Mammary epithelial cell (primary cell): ENCODE results near the gene SLC36A1.

Experiments
- EZH2 ChIP-seq: IDR thresholded peaks from 2 replicates; pipeline ENCODE4 v1.6.1; 2012; ENCODE audit warnings: low read length, inconsistent platforms, borderline replicate concordance
- TF ChIP-seq, protein P1 (sequence below), 2 donors: IDR thresholded peaks in 1 of 2; conservative IDR thresholded peaks in 1 of 2; 2 replicates each; pipeline ENCODE4 v1.5.1; 2011 to 2012; ENCODE audit warnings: inconsistent platforms in 2 of 2, low read length in 2 of 2, mild to moderate bottlenecking in 2 of 2, control low read depth in 1 of 2, low read depth in 1 of 2; ENCODE audit not compliant: insufficient read depth in 1 of 2; ENCODE audit errors: extremely low read depth in 1 of 2

DNA sequence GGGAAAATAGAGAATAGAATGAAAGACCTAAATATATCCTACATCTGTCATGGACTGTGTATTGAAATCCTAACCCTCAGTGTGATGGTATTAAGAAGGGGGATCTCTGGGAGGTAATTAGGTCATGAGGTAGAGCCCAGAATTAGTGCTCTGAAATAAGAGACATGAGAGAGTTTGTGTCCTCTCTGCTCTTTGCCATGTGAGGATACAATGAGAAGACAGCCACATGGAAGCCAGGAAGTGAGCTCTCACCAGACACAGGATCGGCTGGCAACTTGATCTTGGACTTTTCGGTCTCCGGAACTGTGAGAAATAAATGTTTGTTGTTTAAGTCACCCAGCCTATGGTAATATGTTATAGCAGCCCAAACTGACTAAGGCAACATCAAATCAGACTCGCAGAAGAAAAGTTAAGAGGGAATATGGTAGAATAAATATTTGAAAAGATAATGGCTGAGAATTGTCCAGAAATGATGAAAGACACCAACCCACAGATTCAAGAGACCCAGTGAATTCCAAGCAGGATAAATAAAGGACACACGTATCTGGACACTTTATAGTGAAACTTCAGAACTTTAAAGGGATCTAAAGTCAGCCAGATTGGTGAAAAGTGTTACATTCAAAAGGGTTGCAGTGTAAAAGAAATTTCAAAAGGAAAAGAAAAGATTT lies 12.7 kb upstream of the SLC36A1 start:
- TF ChIP-seq, protein P1, sequence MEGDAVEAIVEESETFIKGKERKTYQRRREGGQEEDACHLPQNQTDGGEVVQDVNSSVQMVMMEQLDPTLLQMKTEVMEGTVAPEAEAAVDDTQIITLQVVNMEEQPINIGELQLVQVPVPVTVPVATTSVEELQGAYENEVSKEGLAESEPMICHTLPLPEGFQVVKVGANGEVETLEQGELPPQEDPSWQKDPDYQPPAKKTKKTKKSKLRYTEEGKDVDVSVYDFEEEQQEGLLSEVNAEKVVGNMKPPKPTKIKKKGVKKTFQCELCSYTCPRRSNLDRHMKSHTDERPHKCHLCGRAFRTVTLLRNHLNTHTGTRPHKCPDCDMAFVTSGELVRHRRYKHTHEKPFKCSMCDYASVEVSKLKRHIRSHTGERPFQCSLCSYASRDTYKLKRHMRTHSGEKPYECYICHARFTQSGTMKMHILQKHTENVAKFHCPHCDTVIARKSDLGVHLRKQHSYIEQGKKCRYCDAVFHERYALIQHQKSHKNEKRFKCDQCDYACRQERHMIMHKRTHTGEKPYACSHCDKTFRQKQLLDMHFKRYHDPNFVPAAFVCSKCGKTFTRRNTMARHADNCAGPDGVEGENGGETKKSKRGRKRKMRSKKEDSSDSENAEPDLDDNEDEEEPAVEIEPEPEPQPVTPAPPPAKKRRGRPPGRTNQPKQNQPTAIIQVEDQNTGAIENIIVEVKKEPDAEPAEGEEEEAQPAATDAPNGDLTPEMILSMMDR (conservative IDR thresholded peaks at IDR 0.05 in 1 of 2, IDR thresholded peaks at IDR 0.05 in 1 of 2; ENCODE audit: extremely low read depth in 1 of 2, insufficient read depth in 1 of 2, low read depth in 1 of 2, low read length in 2 of 2) = no peak
- TF ChIP-seq EZH2 = no peak
